ENCODE measurements around the gene C16orf46. TPM values are rescaled to one million over a fixed set of nuclear protein-coding genes. Genes with fewer than 3 reads are reported as not detected.

Gene C16orf46
- total RNA-seq, 6 donors from 2014 or later, result 0.76 to 8.4 (median 3.6) TPM; not detected in 1

- no peak for DNase-seq
- Histone ChIP-seq H3K36me3 (no peaks in the 10 kb centered on the region), H3K27me3 (no peaks in the 10 kb centered on the region), H3K27ac (no peak overlapping the region), H3K4me3 (no peak overlapping the region), H3K4me1 (peaks cover 4 to 7% (median 5%) of the 10 kb centered on the region in 4 donors), H3K9me3 (no peaks in the 10 kb centered on the region)
- WGBS, 2 donors, result 79 to 84% methylated on average over 4 of the region's 4 CpGs
- ATAC-seq (ENCODE audit: low FRiP score in 2 of 2), result no peak
- TF ChIP-seq POLR2AphosphoS5 (IDR thresholded peaks at IDR 0.05), result no peak
- no peak for TF ChIP-seq POLR2A (IDR thresholded peaks at IDR 0.05)
- no peak for TF ChIP-seq CTCF (IDR thresholded peaks at IDR 0.05)
- TF ChIP-seq EP300 (IDR thresholded peaks at IDR 0.05), result no peak
Measured at GRCh38 chr16:81071805-81072204, 5.2 kb downstream of the C16orf46 start.

GRCh38 chr16:81070979-81071378 is 6.1 kb downstream of the C16orf46 start:
- no peak for TF ChIP-seq CTCF (IDR thresholded peaks at IDR 0.05)
- no peak for TF ChIP-seq POLR2AphosphoS5 (IDR thresholded peaks at IDR 0.05)
- TF ChIP-seq EP300 (IDR thresholded peaks at IDR 0.05), result no peak
- TF ChIP-seq POLR2A (IDR thresholded peaks at IDR 0.05), result no peak
- Histone ChIP-seq H3K9me3 (no peaks in the 10 kb centered on the region), H3K27ac (no peak overlapping the region), H3K36me3 (no peaks in the 10 kb centered on the region), H3K4me3 (no peak overlapping the region), H3K27me3 (no peaks in the 10 kb centered on the region), H3K4me1 (peaks cover 0 to 1% (median 0%) of the 10 kb centered on the region in 4 donors)
- DNase-seq, result no peak
- ATAC-seq (ENCODE audit: low FRiP score in 2 of 2), result no peak
- 89 to 91% methylated on average over 7 of the region's 8 CpGs for WGBS, 2 donors

GRCh38 chr16:81069063-81069462 is 8.0 kb downstream of the C16orf46 start:
- no peak for TF ChIP-seq CTCF (IDR thresholded peaks at IDR 0.05)
- no peak for TF ChIP-seq POLR2A (IDR thresholded peaks at IDR 0.05)
- TF ChIP-seq POLR2AphosphoS5 (IDR thresholded peaks at IDR 0.05), result no peak
- TF ChIP-seq EP300 (IDR thresholded peaks at IDR 0.05), result no peak
- 90 to 92% methylated on average over 4 of the region's 4 CpGs for WGBS, 2 donors
- Histone ChIP-seq H3K4me3 (no peak overlapping the region), H3K27me3 (no peaks in the 10 kb centered on the region), H3K36me3 (no peaks in the 10 kb centered on the region), H3K4me1 (no peaks in the 10 kb centered on the region), H3K27ac (no peak overlapping the region), H3K9me3 (no peaks in the 10 kb centered on the region)
- no peak for DNase-seq
- no peak for ATAC-seq (ENCODE audit: low FRiP score in 2 of 2)

GRCh38 chr16:81067166-81067565 is 9.9 kb downstream of the C16orf46 start:
- no peak overlapping the region for H3K4me3 ChIP-seq
- H3K27ac ChIP-seq, result no peak overlapping the region
- no peak for DNase-seq
- H3K4me1 ChIP-seq, result no peaks in the 10 kb centered on the region
- WGBS, 2 donors, result 67 to 72% methylated on average over 1 of the region's 1 CpG
- TF ChIP-seq CTCF (IDR thresholded peaks at IDR 0.05) (no peak), POLR2A (IDR thresholded peaks at IDR 0.05) (no peak), POLR2AphosphoS5 (IDR thresholded peaks at IDR 0.05) (no peak), EP300 (IDR thresholded peaks at IDR 0.05) (no peak)
- no peaks in the 10 kb centered on the region for H3K27me3 ChIP-seq
- no peaks in the 10 kb centered on the region for H3K36me3 ChIP-seq
- no peaks in the 10 kb centered on the region for H3K9me3 ChIP-seq
- ATAC-seq (ENCODE audit: low FRiP score in 2 of 2), result no peak

GRCh38 chr16:81066681-81067080 is 10.4 kb downstream of the C16orf46 start:
- H3K4me1 ChIP-seq, result no peaks in the 10 kb centered on the region
- no peaks in the 10 kb centered on the region for H3K9me3 ChIP-seq
- no peaks in the 10 kb centered on the region for H3K27me3 ChIP-seq
- DNase-seq (no peak), ATAC-seq (ENCODE audit: low FRiP score in 2 of 2) (no peak)
- WGBS, 2 donors, result 79 to 87% methylated on average over 4 of the region's 4 CpGs
- H3K4me3 ChIP-seq, result no peak overlapping the region
- H3K27ac ChIP-seq, result no peak overlapping the region
- no peaks in the 10 kb centered on the region for H3K36me3 ChIP-seq
- TF ChIP-seq CTCF (IDR thresholded peaks at IDR 0.05), result no peak
- TF ChIP-seq EP300 (IDR thresholded peaks at IDR 0.05), result no peak
- TF ChIP-seq POLR2A (IDR thresholded peaks at IDR 0.05), result no peak
- no peak for TF ChIP-seq POLR2AphosphoS5 (IDR thresholded peaks at IDR 0.05)

All from upper lobe of left lung (tissue), 6 donors.